Mesothelial cell of epicardium (in vitro differentiated cells): ENCODE data around the gene ZNF638. TPM values are rescaled to one million over a fixed set of nuclear protein-coding genes. Genes with fewer than 3 reads are reported as not detected.

Experiments
- DNase-seq, 2 experiments: peaks; one replicate each; pipeline ENCODE4 v3.0.0; 2021; ENCODE audit warnings: low spot score in 2 of 2; ENCODE audit not compliant: unreplicated experiment in 2 of 2
- H3K27ac Mint-ChIP-seq: 2 replicates; pipeline ENCODE4 v1.8.0; 2021; ENCODE audit warnings: mixed read lengths
- H3K27me3 Mint-ChIP-seq: 2 replicates; pipeline ENCODE4 v1.8.0; 2021; ENCODE audit warnings: low read depth, mixed read lengths
- H3K36me3 Mint-ChIP-seq: 2 replicates; pipeline ENCODE4 v1.8.0; 2021; ENCODE audit warnings: mixed read lengths
- H3K4me1 Mint-ChIP-seq: 2 replicates; pipeline ENCODE4 v1.8.0; 2021; ENCODE audit warnings: mixed read lengths
- H3K4me3 Mint-ChIP-seq: 2 replicates; pipeline ENCODE4 v1.8.0; 2021; ENCODE audit warnings: mild to moderate bottlenecking, moderate library complexity, mixed read lengths
- H3K9me3 Mint-ChIP-seq: 2 replicates; pipeline ENCODE4 v1.8.0; 2021; ENCODE audit warnings: mixed read lengths
- CTCF ChIP-seq: fragments of 200-600 bp; sonication (generic); IDR thresholded peaks from one replicate; pipeline ENCODE4 v1.5.0; 2021; ENCODE audit warnings: antibody characterized with exemption; ENCODE audit not compliant: unreplicated experiment
- total RNA-seq: library from RNA; stranded (reverse); gene quantifications from 3 replicates; pipeline ENCODE4 v1.2.1, GENCODE V29; 2021

The ZNF638 gene
- 207 to 211 TPM (median 208 TPM) in 3 replicates for total RNA-seq

- Mint-ChIP-seq H3K4me1 (peaks cover 22% of the 10 kb centered on the region), H3K9me3 (no peaks in the 10 kb centered on the region), H3K27me3 (peaks cover 2% of the 10 kb centered on the region), H3K4me3 (peak within 1 kb of the TSS; percentile 100), H3K27ac (peak within 1 kb of the TSS; percentile 100), H3K36me3 (peaks cover 3% of the 10 kb centered on the region)
- DNase-seq = peak; percentile 95
- peak; percentile 76 for TF ChIP-seq CTCF
These were observed at the start of gene ZNF638 for GRCh38 chr2:71331581-71332434. ZNF638 (plus strand) TSS chr2:71331782; CDS start chr2:71348955, 17,173 bp downstream.

- Mint-ChIP-seq H3K9me3 (no peaks in the 10 kb centered on the region), H3K27ac (no peak overlapping the region), H3K27me3 (peaks cover 79% of the 10 kb centered on the region), H3K4me3 (no peak overlapping the region), H3K36me3 (no peaks in the 10 kb centered on the region), H3K4me1 (peaks cover 10% of the 10 kb centered on the region)
- no peak for TF ChIP-seq CTCF
- no peak for DNase-seq
These were observed 49.6 kb upstream of the ZNF638 start for GRCh38 chr2:71281950-71282349.

GRCh38 chr2:71282493-71282892, 49.1 kb upstream of the ZNF638 start:
- Mint-ChIP-seq H3K27me3 (peaks cover 75% of the 10 kb centered on the region), H3K36me3 (no peaks in the 10 kb centered on the region), H3K4me3 (no peak overlapping the region), H3K27ac (no peak overlapping the region), H3K9me3 (no peaks in the 10 kb centered on the region), H3K4me1 (peaks cover 4% of the 10 kb centered on the region)
- TF ChIP-seq CTCF = no peak
- no peak for DNase-seq

GRCh38 chr2:71283131-71283530, 48.5 kb upstream of the ZNF638 start:
- Mint-ChIP-seq H3K4me1 (no peaks in the 10 kb centered on the region), H3K27ac (no peak overlapping the region), H3K4me3 (no peak overlapping the region), H3K27me3 (peaks cover 73% of the 10 kb centered on the region), H3K36me3 (no peaks in the 10 kb centered on the region), H3K9me3 (no peaks in the 10 kb centered on the region)
- DNase-seq = no peak
- TF ChIP-seq CTCF = no peak

GRCh38 chr2:71285706-71286105, 45.9 kb upstream of the ZNF638 start:
- H3K36me3 Mint-ChIP-seq = no peaks in the 10 kb centered on the region
- no peak overlapping the region for H3K4me3 Mint-ChIP-seq
- H3K4me1 Mint-ChIP-seq = no peaks in the 10 kb centered on the region
- no peak overlapping the region for H3K27ac Mint-ChIP-seq
- no peak for DNase-seq
- no peaks in the 10 kb centered on the region for H3K9me3 Mint-ChIP-seq
- H3K27me3 Mint-ChIP-seq = peaks cover 60% of the 10 kb centered on the region
- no peak for TF ChIP-seq CTCF
